ENCODE measurements around the gene USP49.

DNA sequence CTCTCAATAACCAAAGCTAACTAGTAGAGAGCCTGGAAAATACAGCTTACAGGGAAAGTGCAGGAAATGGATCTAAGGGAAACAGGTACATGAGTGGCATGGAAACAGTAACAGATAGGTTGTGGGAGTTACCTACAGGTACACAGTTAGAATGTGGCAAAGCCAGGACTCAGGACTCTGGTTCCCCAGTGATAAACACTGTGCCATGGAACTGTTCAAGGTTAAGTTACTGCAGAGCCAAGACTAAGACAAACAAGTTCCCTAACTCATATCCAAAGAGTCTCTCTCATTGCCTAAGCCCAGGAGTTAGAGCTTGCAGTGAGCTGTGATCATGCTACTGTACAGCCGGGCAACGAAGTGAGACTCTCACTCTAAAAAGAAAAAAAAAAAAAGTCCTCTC is 19.2 kb upstream of the USP49 start:
- TF ChIP-seq, protein P1, sequence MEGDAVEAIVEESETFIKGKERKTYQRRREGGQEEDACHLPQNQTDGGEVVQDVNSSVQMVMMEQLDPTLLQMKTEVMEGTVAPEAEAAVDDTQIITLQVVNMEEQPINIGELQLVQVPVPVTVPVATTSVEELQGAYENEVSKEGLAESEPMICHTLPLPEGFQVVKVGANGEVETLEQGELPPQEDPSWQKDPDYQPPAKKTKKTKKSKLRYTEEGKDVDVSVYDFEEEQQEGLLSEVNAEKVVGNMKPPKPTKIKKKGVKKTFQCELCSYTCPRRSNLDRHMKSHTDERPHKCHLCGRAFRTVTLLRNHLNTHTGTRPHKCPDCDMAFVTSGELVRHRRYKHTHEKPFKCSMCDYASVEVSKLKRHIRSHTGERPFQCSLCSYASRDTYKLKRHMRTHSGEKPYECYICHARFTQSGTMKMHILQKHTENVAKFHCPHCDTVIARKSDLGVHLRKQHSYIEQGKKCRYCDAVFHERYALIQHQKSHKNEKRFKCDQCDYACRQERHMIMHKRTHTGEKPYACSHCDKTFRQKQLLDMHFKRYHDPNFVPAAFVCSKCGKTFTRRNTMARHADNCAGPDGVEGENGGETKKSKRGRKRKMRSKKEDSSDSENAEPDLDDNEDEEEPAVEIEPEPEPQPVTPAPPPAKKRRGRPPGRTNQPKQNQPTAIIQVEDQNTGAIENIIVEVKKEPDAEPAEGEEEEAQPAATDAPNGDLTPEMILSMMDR (IDR thresholded peaks at IDR 0.05), result no peak
- TF ChIP-seq POLR2A (IDR thresholded peaks at IDR 0.05), result no peak

Measured in heart left ventricle (tissue), 13 donors.